MM.1S (cell line): ENCODE results near the gene TRPM2.

Experiments
- CTCF ChIP-seq: fragments of 300-600 bp; sonication (generic); IDR thresholded peaks from 2 replicates; pipeline ENCODE4 v1.5.1; 2016; ENCODE audit warnings: antibody characterized with exemption, low read length, mixed read lengths
- EZH2phosphoT487 ChIP-seq: fragments of 300-600 bp; sonication (generic); IDR thresholded peaks from 2 replicates; pipeline ENCODE4 v1.6.1; 2018; ENCODE audit warnings: antibody characterized with exemption, low read length

DNA sequence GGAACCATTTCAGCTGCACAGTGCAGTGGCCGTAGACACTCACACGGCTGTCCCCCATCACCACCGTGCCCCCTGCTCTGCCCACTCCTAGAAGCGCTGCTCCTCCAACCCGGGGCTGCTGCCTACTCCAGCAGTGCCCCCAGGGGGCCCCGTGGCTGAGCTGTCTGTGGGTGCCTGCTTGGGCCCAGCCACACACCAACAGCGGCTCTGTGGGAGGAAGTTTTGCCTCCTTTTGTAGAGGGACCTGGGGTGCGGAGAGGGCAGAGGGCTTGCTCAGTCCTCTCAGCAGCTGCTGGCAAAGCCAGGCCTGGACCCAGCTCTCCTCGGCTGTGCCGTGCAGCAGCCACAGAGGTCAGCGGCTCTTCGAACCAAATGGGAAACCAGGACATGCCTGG is 90.5 kb downstream of the TRPM2 start:
- TF ChIP-seq CTCF (no peak), EZH2phosphoT487 (no peak)
